Endothelial cell of hepatic sinusoid (primary cell): ENCODE data around the gene HIPK2.

Source experiments
- in situ Hi-C: cut with HindIII; loops from 2 replicates; pipeline ENCODE4 v1.10.0; 2017; ENCODE audit warnings: low sequenced_read_pairs

Gene HIPK2

DNA sequence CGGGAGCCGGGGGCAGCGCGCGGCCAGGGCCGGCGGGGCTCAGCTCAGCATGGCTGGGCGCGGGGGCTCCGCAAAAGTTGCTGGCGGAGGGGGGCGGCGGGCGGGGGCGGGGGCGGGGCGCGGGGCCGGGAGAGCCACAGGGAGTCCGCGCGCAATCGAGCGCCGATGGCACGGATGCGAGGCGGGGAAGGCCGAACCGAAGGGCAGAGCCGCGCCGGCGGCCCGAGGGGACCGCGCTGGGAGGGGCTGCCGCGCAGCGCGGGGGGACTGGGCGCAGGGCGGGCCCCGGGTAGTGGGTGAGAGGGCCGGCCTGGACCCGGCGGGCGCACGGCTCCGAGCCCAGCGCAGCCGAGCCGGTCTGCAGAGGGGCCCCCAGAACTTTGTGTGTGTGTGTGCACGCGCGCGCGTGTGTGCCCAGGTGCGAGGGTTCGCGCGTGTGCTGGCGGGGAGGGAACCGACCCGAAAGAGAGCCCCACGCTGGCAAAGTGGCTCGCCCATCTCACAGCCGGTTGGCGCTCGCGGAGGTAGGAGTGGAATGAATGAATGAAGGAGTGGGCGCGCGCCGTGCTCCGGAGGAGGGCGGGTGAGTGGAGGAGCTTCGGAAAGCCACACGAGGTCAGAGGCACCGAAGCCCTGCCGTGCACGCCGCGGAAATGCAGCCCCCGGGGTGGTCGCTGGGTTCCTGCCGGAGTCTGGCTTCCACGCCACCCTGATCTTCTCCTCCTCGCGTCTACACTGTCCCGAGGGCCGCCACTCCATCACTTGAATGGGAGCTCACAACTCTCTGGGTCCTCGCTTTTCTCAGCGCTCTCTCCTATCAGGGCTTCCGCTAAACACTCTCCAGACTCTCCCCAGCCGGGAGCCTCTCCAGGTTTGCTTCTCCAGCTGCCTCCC is at the start of gene HIPK2:
HIPK2 (minus strand) TSS at position 51 of the 894 bp plus-strand sequence. CDS start 375 bp downstream, outside the sequence.
- in situ Hi-C loops: no loop called here

DNA sequence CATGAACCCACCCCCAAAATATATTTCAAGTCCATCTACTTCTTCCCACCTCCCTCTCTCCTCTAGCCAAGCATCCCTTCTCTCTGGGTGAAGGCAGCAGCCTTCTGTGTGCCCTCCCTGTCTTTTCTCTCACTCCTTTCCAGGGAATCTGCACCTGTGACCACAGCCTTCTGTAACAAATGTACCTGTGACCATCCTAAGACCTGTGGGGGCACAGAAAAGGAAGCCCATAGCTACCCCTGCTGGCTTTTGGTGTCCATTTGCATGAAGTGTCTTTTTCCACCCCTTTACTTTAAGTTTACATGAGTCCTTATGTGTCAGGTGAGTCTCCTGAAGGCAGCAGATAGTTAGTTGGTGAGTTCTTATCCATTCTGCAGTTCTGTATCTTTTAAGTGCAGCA is 49.2 kb upstream of the HIPK2 start:
- in situ Hi-C loops: no loop called here

DNA sequence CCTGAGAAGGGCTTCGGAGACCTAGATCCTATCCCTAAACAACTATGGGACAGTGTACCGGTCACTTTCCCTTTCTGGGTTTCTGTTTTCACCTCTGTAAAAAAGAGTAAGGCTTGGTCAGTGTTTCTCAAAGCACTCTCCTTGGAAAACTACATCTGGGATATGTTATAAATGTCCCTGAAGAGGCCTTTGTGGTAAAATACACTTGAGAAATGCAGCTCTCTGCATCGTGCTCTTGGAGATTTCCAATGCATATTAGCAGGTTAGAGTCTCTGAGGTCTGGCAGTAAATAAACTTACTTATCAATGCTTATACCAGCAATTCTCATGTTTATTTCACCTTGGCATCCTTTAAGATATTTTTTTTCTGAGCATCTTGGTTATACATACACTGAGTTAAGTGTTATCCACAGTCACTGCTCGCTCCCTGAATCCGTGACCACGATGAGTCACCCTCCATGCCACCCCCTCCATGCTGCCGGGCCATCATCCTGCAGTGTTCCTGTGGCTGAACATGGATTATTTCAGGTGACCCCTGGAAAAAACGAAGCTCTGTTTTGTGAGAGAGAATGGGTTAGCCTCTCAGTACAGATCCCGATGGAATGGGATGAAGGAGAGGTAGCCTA is 48.0 kb upstream of the HIPK2 start:
- in situ Hi-C loops: no loop called here

DNA sequence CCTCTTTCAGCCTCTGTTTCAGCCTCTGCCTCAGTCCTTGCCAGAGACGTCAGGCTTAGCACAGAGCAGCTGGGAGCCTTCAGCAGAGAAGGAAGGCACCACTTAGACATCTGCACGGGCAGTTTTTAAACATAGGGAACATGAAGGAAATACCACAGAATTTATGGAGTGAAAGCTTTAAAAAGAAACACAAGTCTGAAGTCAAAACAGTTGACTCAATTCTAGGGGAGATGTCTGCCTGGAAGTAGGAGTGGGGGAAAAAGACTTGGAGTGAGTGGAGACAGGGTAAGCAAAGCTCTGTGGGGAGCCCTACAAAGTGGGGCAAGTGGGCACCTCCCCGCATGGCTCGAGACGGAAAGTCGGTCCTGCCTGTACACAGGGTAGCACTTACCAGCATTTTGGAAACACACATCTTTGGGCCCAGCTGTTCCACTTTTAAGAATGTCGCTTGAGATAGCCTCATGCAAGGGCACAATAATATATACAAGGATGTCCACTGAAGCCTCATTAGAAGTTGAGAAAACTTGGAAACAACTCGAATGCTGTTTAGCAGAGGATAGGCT is 46.2 kb upstream of the HIPK2 start:
- in situ Hi-C loops: no loop called here

DNA sequence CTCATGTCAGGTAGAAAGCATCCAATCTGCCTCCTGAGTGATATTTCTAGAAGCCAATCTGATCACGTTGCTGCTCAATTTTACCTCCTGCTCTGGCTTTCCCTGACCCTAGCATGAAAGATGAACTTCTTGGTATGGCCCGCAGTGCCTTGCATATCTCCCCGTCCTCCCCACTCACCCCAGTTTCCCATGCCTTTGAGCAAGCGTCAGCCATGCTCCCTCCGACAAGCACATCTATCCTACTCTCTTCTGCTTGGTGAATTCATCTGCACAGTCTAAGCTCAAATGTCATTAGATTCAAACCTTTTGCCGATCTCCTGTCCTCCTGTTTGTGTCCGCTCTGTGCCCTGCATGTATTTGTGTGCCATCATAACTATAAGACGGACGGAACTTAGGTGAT is 45.1 kb upstream of the HIPK2 start:
- in situ Hi-C loops: no loop called here

DNA sequence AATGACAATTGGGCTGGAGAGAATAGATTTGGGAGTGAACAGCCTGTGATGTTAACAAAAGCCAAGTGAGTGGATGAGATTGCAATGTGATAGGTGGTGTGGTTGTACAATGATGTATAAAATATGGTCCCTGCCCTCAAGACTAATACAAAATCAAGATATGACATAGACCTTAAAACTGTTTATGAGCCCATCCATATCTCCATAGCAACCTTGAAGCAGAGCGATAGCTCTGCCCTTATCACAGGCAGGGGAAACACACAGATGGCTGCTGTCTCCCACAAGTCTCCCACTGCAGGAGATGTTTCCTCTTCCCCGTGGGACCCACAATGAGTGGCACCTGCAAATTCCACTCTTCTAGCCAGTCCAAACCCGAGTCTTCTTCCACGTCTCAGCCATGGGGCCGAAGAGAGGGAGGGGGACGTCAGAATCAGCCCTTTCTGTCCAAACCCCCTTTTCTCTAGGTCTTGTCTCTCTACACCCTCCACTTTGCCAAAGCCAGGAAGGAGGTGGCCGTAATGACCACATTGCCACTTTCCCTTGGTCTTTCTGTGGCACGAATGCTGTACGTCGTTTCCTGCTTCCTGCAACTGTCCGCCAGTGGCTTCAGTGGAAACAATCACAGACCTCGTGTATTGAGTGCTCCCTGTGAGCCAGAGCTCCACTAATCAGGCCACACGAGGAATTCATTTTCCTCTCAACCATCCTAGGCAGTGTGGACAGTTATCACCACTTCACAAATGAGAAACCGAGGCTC is 43.7 kb upstream of the HIPK2 start:
- in situ Hi-C loops: no loop called here

DNA sequence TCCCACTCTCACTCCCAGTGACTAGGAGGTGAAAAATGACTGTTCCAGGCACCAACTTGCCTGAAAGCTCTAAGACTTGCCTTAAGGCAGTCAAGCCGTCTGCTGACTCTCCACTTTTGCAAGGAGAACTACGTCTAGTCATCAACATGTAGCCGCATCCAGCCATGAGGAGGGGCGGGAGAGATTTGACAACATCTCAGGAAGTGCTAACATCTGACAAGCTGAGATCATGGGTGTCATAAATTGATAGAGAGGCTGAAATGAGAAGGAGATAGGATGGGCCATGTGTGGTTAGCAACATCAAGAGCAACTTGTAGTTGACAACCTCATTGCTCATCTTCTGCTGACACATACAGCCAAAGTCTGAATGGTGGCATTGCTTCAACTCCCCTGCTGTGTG is 42.3 kb upstream of the HIPK2 start:
- in situ Hi-C loops: no loop called here

DNA sequence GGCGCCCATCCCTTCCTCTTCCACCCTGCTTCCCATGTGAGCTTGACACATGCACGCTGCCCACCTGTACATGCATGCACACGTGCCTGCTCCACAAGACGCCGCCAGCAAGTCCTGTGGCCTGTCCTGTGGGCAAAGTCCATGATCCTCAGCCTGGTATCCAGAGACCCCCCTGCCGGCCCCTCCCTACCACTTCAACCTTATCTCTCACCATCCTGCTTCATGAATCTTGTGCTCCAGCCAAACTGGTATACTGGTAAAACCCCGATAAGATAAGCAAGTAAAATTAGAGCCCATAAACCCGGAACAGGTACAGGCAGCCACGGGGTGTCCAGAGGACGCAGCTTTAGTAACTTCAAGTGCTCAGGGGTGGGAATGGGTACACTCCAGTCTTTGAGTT is 39.5 kb upstream of the HIPK2 start:
- in situ Hi-C loops: no loop called here

DNA sequence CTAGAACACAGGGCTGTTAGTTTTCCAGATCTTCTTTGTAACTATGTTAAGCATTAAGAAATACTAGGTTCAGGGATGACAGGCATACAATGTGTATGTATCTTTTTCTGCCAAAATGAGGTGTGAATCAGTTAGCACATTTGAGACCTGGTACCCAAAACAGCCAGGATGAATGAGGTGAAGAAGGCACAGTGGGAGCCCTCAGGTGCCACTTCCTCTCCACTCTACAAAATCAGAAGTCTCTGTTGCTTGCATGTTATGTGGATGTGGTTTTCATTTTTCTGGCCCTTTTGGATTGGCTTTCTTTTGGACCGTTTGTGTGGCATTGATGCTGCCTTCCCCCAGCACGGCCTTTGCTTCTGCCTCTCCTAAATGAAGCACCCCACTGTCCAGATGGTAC is 35.9 kb upstream of the HIPK2 start:
- in situ Hi-C loops: no loop called here

DNA sequence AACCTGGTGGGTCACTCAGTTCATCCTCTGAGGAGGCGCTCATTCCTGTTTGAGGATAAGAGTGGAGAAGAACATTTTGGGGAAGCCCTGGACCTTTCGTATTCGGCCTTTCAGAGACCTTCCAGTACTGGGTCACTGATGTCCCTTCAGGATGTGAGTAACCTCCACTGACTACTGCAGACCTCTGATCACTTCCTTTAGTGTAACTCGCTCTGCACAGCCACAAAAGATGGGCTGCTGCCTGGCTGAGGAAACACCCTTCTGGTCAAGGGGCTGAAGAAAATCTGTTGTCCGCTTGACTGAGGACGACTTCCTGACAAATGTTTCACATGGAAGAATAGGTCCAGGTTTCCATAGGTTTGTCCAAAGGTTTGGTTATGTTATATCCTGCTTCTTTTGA is 35.4 kb upstream of the HIPK2 start:
- in situ Hi-C loops: no loop called here

DNA sequence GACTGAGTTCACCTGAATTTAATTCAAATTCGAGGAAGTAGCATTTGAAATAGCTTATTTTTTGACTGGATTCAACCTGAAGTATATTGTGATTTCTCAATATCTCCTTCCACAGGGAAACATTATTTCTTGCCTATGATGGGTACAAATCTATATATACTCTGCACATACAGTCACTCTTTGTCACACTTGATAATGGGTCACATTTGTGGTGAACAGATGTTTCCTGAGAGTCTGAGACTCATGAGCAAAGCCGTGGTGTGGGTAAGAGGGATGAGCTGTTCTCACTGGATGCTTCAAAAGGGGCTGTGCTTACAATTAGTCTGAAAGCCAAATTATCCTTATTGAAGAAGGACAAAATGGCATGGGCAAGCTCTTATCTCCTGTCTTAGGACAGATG is 33.3 kb upstream of the HIPK2 start:
- in situ Hi-C loops: no loop called here

DNA sequence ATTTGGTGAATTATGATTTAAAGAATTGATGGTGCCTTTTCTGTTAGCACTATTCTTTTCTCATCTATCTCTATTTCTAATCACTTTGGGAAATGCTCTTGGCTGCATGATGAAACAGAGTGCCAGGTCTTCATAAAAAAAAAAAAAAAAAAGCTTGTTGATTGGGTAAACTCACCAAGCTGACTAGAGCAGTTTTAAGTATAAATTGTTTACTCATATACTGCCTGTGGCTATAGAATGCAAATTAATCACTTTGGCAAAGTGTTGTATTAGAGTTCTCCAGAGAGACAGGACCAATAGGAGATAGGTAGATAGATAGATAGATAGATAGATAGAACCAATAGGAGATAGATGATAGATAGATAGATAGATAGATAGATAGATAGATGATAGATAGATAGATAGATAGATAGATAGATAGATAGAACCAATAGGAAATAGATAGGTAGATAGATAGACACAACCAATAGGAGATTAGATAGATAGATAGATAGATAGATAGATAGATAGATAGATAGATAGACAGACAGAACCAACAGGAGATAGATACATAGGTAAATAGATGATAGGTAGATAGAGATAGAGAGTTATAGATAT is 31.1 kb upstream of the HIPK2 start:
- in situ Hi-C loops: no loop called here

DNA sequence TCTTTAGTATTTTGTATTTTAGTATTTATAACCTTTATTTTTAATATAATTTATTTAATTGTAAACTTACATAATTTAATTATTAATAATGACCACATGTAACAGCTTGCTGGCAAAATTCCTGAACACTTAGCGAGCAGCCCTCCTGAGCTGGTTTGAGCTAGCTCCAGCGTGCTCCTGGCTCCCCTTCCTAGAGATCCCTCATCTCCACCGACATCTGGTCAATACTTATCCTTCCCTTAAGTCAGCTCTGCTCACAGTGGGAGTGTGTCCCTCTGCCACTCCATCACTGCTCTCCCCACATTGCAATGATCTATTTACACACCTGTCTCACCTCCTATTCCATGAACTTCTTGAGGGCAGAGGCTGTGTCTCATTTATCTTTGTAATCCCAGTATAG is 30.6 kb upstream of the HIPK2 start:
- in situ Hi-C loops: no loop called here

DNA sequence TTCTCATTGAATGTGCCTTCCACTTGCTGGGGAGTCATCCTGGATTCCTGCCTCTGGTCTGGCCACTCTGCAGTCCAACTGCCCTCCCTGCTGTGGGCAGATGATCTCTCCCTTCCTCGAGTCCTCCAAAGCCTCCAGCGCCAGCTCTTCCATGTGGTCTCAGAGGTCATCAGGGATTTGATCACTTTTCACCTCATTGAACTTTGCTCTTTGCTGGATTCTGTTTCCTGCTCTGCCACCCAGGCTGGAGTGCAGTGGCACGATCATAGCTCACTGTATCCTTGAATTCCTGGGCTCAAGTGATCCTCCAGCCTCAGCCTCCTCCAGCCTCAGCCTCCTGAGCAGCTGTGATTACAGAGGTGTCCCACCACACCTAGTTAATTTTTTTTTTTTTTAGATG is 29.2 kb upstream of the HIPK2 start:
- in situ Hi-C loops: no loop called here

DNA sequence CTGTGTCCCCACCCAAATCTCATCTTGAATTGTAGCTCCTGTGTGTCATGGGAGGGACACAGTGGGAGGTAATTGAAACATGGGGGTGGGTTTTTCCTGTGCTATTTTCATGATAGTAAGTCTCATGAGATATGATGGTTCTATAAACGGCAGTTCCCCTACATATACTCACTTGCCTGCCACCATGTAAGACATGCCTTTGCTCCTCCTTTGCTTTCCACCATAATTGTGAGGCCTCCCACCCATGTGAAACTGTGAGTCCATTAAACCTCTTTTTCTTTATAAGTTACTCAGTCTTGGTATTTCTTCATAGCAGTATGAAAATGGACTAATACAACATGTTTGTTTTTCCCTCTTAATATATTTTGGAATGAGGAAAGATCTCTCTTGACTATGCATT is 26.8 kb upstream of the HIPK2 start:
- in situ Hi-C loops: no loop called here

DNA sequence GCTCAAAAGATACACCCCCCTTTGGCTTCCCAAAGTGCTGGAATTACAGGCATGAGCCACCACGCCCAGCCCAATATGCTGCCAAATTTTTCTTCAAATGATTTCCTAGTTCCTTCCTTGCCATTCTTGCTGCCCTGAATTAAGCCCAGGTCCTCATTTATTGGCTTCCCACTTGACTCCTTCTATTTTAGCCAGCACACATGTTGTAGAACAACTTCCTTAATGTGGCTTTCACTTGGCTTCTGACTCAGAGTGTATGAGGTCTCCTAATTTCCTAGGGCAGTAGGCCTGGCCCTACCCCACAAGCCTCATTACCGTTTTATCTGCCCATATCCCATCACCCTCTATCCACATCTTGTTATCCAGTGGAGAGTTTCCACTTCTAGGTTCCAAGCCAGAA is 21.8 kb upstream of the HIPK2 start:
- in situ Hi-C loops: loop anchor here (5.0 kb wide), 1 partner anchor 53 kb away; no protein-coding TSS in a partner anchor

DNA sequence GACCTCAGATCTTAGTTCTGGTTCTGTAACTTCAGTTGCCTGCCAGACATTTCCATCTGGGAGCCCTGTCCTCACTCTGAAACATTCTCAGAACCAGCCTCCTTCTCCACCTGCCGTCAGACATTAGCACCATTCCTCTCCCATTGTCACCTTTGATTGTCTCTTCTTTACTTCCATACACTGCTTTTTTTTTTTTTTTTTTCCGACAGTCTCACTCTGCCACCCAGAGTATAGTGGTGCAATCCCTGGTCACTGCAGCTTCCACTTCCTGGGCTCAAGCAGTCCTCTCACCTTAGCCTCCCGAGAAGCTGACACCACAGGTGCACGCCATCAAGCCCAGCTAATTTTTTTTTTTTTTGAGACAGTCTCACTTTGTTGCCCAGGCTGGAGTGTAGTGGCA is 21.1 kb upstream of the HIPK2 start:
- in situ Hi-C loops: loop anchor here (5.0 kb wide), 1 partner anchor 53 kb away; no protein-coding TSS in a partner anchor

DNA sequence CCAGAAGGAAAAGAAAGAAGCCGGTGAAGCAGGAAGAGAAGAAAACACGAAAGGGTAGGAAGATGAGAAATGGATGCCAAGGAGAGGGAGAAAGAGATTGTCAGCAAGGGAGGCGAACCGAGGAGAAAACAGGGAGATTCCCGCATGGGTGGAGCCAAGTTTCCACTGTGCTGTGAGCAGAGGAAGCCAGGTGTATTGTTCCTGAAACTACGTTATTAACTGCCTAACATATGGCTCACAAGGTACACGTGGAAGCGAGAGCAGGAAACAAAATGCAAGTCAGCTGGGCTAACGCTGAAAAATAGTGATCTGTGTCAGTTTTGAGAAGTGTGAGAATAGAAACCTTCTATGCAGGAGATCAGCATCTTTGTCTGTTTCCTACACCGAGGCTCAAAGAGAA is 20.4 kb upstream of the HIPK2 start:
- in situ Hi-C loops: loop anchor here (5.0 kb wide), 1 partner anchor 54 kb away; no protein-coding TSS in a partner anchor

DNA sequence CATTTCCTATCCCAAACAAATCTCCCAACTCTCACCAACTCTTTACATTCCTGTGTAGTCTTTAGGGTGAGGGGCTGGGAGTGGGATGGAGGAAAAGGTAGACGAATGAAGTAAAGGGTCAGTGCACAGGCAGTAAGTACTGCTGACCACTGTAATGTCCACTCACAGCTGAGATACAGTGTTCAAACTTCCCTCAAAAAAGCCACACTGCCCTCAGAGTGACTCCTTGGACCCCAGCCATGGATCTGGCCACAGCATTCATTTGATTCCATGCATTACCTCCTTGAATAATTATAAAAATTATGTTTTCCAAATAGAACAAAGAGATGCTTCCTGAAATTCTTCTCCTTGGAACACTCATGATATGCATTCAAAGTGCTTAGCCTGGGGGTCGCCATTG is 19.8 kb upstream of the HIPK2 start:
- in situ Hi-C loops: loop anchor here (5.0 kb wide), 1 partner anchor 55 kb away; no protein-coding TSS in a partner anchor

DNA sequence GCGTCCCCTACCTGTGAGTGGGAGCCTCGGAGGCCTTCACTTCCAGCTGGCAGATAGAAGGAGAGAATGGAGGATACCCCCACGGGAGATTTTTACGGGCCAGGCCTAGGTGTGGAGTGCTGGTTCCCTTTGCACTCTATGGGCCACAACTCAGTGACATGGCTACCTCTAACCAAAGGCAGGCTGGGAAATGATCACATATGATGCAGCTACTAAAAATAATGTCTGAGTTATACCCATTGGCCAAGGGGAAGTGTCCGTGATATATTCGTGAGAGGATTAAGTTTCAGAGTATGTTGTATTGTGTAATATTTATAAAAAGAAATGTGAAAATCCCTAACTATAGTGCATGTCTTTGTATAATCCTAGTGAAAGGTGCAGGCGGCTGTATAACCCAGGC is 13.5 kb upstream of the HIPK2 start:
- in situ Hi-C loops: no loop called here

DNA sequence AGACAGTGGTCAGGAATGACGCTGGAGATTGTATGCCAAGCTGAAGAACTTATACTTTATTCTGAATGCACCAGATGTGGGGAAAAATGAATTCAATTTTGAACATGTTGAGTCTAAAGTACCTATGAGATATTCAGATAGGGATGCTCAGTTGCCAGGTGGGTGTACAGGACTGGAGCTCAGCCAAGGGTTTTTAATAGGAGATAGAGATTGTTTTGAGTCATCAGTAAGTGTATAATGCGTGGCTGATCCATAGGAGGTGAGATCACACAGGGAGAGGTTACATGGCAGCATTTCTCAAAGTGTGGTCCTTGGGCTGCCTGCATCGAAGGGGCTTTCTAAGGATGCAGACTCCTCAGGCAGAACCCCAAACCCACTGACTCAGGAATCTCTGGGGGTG is 6.8 kb upstream of the HIPK2 start:
- in situ Hi-C loops: loop anchor here (5.0 kb wide), 1 partner anchor 208 kb away; no protein-coding TSS in a partner anchor
